Stimulated activated CD4-positive, alpha-beta T cell treated with anti-CD3 and anti-CD28 coated beads, Interleukin-2, amount 100 ng/mL, for 24 hours (primary cell): Measurements from ENCODE around the gene NSMCE4A.
A peak's percentile ranks its signal among the peaks of the same experiment; 100 is the strongest.
"Not testable (repeated sequence)": the region's sequence is repeated elsewhere in the genome, so short reads cannot be mapped to it uniquely, and the experiment has no call there.

Experiments used
- DNase-seq, 2 donors: peaks; one replicate each; pipeline ENCODE4 v3.0.0-alpha.2; 2020

NSMCE4A gene

GRCh38 chr10:121935702-121936101 lies 39.3 kb downstream of the NSMCE4A start:
- no peak for DNase-seq

- not testable (repeated sequence) for DNase-seq
These were observed 44.5 kb downstream of the NSMCE4A start for GRCh38 chr10:121930268-121931085.

GRCh38 chr10:121929585-121930267 lies 45.3 kb downstream of the NSMCE4A start:
- not testable (repeated sequence) for DNase-seq

- no peak for DNase-seq
These were observed 46.5 kb downstream of the NSMCE4A start for GRCh38 chr10:121928528-121928884.

GRCh38 chr10:121927841-121928527 lies 47.0 kb downstream of the NSMCE4A start, which contains the start of gene ATE1:
Gene ATE1 (minus strand): TSS chr10:121928031. CDS start chr10:121927949, 82 bp downstream.
- DNase-seq = peak; percentile 83

DNA sequence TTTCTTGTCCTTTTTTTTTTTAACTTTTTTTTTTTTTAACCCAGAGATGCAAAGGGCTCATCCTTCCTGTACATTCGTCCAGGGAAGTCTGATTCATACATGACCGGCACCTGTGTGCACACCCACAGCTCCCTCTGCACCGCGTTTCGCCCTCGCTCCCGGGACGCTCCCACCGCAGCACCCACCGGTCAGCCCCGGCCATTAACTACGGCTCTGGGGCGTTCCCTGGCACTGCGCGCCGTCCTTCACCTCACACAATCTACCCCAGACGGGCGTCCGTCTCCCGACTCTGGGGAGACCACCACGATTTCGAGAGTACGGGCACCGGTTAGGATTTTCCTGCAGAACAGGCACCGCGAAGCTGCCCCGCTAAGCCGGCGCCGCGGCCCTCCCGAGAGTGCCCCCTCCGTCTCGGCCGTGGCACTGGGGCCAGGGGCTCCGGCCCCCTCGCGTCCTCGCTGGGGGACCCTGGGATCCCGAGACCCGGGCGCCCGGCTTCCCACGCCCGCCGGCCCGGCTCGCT lies 47.6 kb downstream of the NSMCE4A start:
- peak; percentile 40 to 59 for DNase-seq

- DNase-seq = no peak
These were observed 48.2 kb downstream of the NSMCE4A start for GRCh38 chr10:121926671-121927317.

DNA sequence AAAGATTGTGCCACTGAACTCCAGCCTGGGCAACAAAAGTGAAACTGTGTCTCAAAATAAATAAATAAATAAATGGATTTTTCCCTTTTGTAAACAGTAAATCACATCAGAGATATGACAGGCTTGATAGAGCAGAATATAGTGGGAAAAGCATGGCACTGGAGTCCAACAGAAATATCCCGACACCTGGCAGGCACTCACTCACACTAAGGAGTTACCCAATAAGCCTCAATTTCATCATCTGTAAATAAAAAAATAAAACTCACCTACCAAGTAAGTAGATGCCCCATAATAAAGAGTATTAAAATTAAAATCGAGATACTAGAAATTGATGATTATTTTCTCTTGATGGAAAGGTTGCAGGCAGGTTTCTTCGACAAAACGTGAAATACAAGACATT lies 48.9 kb downstream of the NSMCE4A start:
- DNase-seq = no peak

DNA sequence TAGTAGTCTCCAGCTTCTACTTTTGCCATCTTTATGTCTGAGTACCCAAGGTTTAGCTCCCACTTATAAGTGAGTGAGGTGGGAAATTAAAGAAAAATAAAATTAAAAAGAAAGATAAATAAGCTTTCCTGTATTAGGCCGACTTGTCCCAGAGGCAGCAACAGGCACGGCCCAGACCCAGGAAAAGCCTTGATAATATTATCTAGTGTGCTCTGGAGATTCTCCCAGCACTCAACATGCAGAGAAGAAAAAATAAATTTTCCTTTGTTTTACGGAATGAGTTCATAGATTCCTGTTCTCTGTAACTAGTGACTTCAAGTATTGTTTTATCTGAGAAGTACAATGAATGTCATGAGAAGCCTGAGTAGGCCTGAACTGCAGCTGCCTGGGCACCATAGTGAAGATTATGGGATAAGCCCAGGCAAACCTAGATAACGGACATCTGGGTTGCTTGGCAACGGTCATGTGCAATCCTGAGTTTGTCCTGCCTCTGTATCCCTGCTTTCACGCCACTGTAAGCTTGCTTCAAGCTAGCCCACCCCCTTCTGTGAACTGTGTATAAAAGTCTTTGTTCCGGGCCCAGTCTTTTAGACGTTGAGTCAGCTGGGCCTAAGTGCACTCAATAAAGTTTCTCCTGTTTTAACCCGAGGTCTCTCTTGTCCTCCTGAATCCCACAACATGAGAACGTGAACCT lies 53.6 kb downstream of the NSMCE4A start:
- DNase-seq = no peak

GRCh38 chr10:121919666-121920065 lies 55.4 kb downstream of the NSMCE4A start:
- DNase-seq = no peak

DNA sequence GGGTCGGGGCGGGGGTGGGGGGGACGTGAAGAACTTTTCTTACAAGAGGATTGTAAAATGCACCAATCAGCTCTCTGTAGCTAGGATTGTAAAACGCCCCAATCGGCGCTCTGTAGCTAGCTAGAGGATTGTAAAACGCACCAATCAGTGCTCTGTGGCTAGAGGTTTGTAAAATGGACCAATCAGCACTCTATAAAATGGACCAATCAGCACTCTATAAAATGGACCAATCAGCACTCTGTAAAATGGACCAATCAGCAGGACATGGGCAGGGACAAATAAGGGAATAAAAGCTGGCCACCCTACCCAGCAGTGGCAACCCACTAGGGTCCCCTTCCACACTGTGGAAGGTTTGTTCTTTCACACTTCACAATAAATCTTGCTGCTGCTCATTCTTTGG lies 56.2 kb downstream of the NSMCE4A start:
- not testable (repeated sequence) for DNase-seq

- DNase-seq = no peak
These were observed 60.4 kb downstream of the NSMCE4A start for GRCh38 chr10:121914661-121915060.

GRCh38 chr10:121911421-121911697 lies 63.7 kb downstream of the NSMCE4A start:
- DNase-seq = no peak

DNA sequence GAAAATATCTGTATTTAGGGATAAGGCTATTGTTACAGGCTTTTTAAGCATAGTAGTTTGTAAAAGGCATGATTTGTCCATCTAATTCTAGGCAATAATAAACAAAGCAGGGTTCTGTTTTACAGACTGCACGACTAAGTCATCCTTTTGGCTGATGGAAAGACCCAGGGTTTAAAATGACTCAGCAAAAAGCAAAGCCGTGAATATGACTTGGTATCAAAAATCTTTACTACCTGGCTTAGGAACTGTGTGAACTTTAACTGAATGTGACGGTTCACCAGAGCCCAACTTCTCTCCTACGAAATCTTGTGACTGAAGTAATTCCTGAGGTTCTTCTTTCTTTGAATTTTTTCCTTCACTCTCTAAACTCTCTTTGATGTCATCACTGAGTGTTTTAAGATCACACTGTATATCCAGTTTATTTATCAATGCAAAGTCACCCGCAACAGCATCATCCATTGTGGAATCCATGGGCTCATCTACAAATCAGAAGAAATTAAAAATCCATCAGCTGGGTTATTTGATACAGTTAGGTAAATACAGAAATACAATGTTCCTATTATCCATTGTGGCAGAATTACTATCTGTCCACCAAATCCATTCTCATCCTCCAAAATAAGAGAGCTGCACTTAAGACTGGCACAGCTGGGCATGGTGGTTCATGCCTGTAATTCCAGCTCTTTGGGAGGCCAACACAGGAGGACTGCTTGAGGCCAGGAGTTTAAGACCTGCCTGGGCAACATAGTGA lies 64.2 kb downstream of the NSMCE4A start:
- no peak for DNase-seq
